ENCODE data around the gene NDRG2.
A peak's percentile ranks its signal among the peaks of the same experiment; 100 is the strongest.

Gene NDRG2

DNA sequence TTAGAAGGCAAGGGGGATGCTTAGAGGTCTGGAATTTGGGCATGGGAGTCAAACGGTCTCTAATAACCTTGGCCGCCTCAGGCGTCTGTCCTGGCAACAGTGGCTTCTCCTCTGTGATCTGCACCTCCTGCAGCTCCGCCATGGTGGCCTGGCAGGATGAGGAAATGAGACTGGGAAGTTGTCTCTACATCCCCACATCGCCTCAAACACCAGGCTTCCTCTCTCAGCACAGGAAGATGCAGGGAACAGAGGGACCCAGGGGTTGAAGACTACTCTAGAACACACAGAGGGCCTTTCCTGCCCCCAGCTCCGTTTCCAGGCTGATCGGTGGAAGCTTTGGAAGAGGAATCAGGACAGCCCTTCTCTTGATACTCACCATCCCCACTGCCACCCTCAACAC is 1.7 kb downstream of the NDRG2 start:
- Histone ChIP-seq H3K9ac (no peak overlapping the region), H3K4me1 (peaks cover 20% of the 10 kb centered on the region), H3K9me3 (ENCODE audit: control insufficient read depth, low read length) (no peaks in the 10 kb centered on the region), H3K4me2 (ENCODE audit: low read length) (peak overlapping the region; percentile 95), H3K27me3 (ENCODE audit: control insufficient read depth, insufficient read depth, low read length) (no peaks in the 10 kb centered on the region), H3K79me2 (peaks cover 12% of the 10 kb centered on the region), H3K27ac (peak overlapping the region; percentile 87), H2AFZ (no peak overlapping the region), H3K36me3 (ENCODE audit: control insufficient read depth, insufficient read depth, low read length) (no peaks in the 10 kb centered on the region), H3K4me3 (ENCODE audit: low read depth, low read length) (peak overlapping the region; percentile 92)
- TF ChIP-seq, protein P1, sequence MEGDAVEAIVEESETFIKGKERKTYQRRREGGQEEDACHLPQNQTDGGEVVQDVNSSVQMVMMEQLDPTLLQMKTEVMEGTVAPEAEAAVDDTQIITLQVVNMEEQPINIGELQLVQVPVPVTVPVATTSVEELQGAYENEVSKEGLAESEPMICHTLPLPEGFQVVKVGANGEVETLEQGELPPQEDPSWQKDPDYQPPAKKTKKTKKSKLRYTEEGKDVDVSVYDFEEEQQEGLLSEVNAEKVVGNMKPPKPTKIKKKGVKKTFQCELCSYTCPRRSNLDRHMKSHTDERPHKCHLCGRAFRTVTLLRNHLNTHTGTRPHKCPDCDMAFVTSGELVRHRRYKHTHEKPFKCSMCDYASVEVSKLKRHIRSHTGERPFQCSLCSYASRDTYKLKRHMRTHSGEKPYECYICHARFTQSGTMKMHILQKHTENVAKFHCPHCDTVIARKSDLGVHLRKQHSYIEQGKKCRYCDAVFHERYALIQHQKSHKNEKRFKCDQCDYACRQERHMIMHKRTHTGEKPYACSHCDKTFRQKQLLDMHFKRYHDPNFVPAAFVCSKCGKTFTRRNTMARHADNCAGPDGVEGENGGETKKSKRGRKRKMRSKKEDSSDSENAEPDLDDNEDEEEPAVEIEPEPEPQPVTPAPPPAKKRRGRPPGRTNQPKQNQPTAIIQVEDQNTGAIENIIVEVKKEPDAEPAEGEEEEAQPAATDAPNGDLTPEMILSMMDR (IDR thresholded peaks at IDR 0.05) = no peak

- H3K36me3 ChIP-seq (ENCODE audit: control insufficient read depth, insufficient read depth, low read length) = no peaks in the 10 kb centered on the region
- TF ChIP-seq, protein P1 (IDR thresholded peaks at IDR 0.05) = no peak
- H3K27me3 ChIP-seq (ENCODE audit: control insufficient read depth, insufficient read depth, low read length) = no peaks in the 10 kb centered on the region
- peak overlapping the region; percentile 92 for H3K4me3 ChIP-seq (ENCODE audit: low read depth, low read length)
- no peaks in the 10 kb centered on the region for H3K9me3 ChIP-seq (ENCODE audit: control insufficient read depth, low read length)
- peaks cover 20% of the 10 kb centered on the region for H3K4me1 ChIP-seq
- H3K4me2 ChIP-seq (ENCODE audit: low read length) = peak overlapping the region; percentile 95
- peaks cover 12% of the 10 kb centered on the region for H3K79me2 ChIP-seq
- H2AFZ ChIP-seq = no peak overlapping the region
- H3K27ac ChIP-seq = peak overlapping the region; percentile 87
- H3K9ac ChIP-seq = no peak overlapping the region
Measured at GRCh38 chr14:21022686-21023085, 2.2 kb downstream of the NDRG2 start.

- Histone ChIP-seq H2AFZ (no peak overlapping the region), H3K36me3 (ENCODE audit: control insufficient read depth, insufficient read depth, low read length) (no peaks in the 10 kb centered on the region), H3K4me2 (ENCODE audit: low read length) (no peak overlapping the region), H3K4me3 (ENCODE audit: low read depth, low read length) (no peak overlapping the region), H3K9ac (no peak overlapping the region), H3K27me3 (ENCODE audit: control insufficient read depth, insufficient read depth, low read length) (no peaks in the 10 kb centered on the region), H3K27ac (no peak overlapping the region), H3K79me2 (peaks cover 12% of the 10 kb centered on the region), H3K4me1 (peaks cover 13% of the 10 kb centered on the region), H3K9me3 (ENCODE audit: control insufficient read depth, low read length) (no peaks in the 10 kb centered on the region)
- TF ChIP-seq, protein P1 (IDR thresholded peaks at IDR 0.05) = no peak
Measured at GRCh38 chr14:21020977-21021545, 3.8 kb downstream of the NDRG2 start.

DNA sequence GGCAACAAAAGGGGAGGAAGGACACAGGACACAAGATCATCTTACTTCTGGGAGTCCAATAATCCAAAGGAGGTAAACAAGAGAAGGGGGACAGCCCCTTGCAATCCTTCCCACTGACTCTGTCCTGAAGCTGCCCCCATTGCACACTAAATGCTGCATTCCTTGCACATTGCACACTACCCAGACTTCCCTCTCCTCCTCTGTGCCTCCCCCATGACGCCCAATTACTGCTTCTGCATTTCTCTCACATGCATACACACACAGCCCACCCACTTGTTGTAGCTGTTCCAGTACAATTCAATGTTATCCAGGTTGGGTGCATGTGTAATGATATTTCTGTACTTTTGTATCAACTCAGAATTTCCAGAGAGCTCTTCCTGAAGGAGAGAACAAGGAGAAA is 5.5 kb downstream of the NDRG2 start:
- Histone ChIP-seq H3K27ac (no peak overlapping the region), H3K4me2 (ENCODE audit: low read length) (no peak overlapping the region), H3K36me3 (ENCODE audit: control insufficient read depth, insufficient read depth, low read length) (no peaks in the 10 kb centered on the region), H3K4me3 (ENCODE audit: low read depth, low read length) (no peak overlapping the region), H2AFZ (no peak overlapping the region), H3K27me3 (ENCODE audit: control insufficient read depth, insufficient read depth, low read length) (no peaks in the 10 kb centered on the region), H3K79me2 (peaks cover 10% of the 10 kb centered on the region), H3K9ac (no peak overlapping the region), H3K4me1 (peaks cover 10% of the 10 kb centered on the region), H3K9me3 (ENCODE audit: control insufficient read depth, low read length) (no peaks in the 10 kb centered on the region)
- TF ChIP-seq, protein P1 (IDR thresholded peaks at IDR 0.05) = no peak

DNA sequence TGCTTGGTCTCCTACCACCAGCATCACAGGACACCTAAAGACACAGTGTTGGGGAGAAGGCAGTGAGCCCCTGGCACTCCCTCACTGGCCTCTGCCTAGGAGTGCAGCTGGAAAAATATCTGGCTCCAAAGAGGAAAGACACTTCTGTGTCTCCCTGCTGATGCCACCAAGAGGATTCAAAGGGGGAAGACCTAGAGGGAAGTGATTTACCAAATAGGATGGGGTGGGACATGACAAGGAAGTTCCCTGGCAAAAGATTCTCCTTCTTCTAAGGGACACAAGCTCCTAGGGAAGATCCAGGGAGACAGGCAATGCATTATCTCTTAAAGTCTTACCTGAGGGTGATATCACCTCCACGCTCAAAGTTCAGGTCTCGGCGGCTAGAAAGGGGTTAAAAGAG is 6.1 kb downstream of the NDRG2 start:
- Histone ChIP-seq H3K9ac (no peak overlapping the region), H3K4me1 (peaks cover 10% of the 10 kb centered on the region)

More for the DNA sequence above, 6.1 kb downstream of the NDRG2 start:
- Histone ChIP-seq H3K27ac (no peak overlapping the region), H3K79me2 (peaks cover 6% of the 10 kb centered on the region), H2AFZ (no peak overlapping the region), H3K4me3 (ENCODE audit: low read depth, low read length) (no peak overlapping the region), H3K27me3 (ENCODE audit: control insufficient read depth, insufficient read depth, low read length) (no peaks in the 10 kb centered on the region), H3K4me2 (ENCODE audit: low read length) (no peak overlapping the region), H3K9me3 (ENCODE audit: control insufficient read depth, low read length) (no peaks in the 10 kb centered on the region), H3K36me3 (ENCODE audit: control insufficient read depth, insufficient read depth, low read length) (no peaks in the 10 kb centered on the region)
- TF ChIP-seq, protein P1 (IDR thresholded peaks at IDR 0.05) = no peak

Data from parathyroid adenoma (tissue), 2 donors.